IPS-18c (cell line): ENCODE results near the gene PARP2.

Source experiments
- H3K4me3 ChIP-seq: 2 replicates; pipeline ENCODE4 v1.7.0; 2013; ENCODE audit warnings: low read depth, mild to moderate bottlenecking, low read length, moderate library complexity; ENCODE audit not compliant: insufficient read depth
- H3K9me3 ChIP-seq: one replicate; pipeline ENCODE4 v1.6.1; 2013; ENCODE audit warnings: mild to moderate bottlenecking, low read length, moderate library complexity; ENCODE audit not compliant: control insufficient read depth, insufficient read depth

The PARP2 gene, protein sequence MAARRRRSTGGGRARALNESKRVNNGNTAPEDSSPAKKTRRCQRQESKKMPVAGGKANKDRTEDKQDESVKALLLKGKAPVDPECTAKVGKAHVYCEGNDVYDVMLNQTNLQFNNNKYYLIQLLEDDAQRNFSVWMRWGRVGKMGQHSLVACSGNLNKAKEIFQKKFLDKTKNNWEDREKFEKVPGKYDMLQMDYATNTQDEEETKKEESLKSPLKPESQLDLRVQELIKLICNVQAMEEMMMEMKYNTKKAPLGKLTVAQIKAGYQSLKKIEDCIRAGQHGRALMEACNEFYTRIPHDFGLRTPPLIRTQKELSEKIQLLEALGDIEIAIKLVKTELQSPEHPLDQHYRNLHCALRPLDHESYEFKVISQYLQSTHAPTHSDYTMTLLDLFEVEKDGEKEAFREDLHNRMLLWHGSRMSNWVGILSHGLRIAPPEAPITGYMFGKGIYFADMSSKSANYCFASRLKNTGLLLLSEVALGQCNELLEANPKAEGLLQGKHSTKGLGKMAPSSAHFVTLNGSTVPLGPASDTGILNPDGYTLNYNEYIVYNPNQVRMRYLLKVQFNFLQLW

GRCh38 chr14:20343092-20343861 is at the start of gene PARP2:
TSS of gene PARP2 (plus strand) at chr14:20343635. CDS start at chr14:20343642, 7 bp downstream.
- peak within 1 kb of the TSS; percentile 77 for H3K4me3 ChIP-seq
- no peaks in the 10 kb centered on the region for H3K9me3 ChIP-seq

DNA sequence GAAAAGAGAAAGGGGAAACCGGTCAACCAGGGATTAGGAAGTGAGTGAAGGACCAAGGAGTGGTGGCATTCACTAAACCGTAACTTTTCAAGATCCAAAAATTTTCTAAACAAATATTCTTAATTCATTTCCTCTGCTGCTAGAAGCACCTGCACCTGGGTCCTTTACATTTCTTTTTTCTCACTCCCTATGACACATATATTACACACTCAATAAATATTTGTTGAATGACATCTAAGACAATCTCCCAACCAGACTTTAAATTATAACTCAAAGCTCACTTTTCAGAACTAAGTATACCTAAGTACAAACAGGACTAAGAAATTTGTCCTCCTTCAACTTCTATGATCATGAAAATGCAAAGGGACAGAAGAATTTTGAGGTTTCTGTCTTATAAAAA is 48.8 kb upstream of the PARP2 start:
- Histone ChIP-seq H3K9me3 (no peaks in the 10 kb centered on the region), H3K4me3 (no peak overlapping the region)

DNA sequence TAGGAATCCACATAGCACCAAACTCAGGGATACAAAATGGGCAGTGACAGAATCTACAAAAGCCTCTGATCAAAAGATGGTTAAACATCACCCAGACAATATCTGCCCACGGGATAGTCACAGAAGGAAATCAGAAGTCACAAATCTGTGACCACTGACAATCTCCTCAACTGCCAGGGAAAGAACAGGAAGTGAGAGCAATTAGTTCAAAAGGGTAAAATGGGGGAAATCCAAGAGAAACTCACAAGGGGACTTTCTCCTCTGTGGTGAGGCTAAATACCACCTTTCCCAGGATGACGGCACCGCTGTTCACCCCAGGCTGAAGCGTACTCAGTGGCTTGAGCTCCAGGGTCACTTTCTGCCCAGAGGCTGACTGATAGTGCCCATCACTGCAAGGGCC is 48.4 kb upstream of the PARP2 start:
- no peak overlapping the region for H3K4me3 ChIP-seq

GRCh38 chr14:20302042-20302755 is 41.2 kb upstream of the PARP2 start:
- Histone ChIP-seq H3K4me3 (no peak overlapping the region), H3K9me3 (no peaks in the 10 kb centered on the region)

More for the DNA sequence above, 48.4 kb upstream of the PARP2 start:
- no peaks in the 10 kb centered on the region for H3K9me3 ChIP-seq

DNA sequence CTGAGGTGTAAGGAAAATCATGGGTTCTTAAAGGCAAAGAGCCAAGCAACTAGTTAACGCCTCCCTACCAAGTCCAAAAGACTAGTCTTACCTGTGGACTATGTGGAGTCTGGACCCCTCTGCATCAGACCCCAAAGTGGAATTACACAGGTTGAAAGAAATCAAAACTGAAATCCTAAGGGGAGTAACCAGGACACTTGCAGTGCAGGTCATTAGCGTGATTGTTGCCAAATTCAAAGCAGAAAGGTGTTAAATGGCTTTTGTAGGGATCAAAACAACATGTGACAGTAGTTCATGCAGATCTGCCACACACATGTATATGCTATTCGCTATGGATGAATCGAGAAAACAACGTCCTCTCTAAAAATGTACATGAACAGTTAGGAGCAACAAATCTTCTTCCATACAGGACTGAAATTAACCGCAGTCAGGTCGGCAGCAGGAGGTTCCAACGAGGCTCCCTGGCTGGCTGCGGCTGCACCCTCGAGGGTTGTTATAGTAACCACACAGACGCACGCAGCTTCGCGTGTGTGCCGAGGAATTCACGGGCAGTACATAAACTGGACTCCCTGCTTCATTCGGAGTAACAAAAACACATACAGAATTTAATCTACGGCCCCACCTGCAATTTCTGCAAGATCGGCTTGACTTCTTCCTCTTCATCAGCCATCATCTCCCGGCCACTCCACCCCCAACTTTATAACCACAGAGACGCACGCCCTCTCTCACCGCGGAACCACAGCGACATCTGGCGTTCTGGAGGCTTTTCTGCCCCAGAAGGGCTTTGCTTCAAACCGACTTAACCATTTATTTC is 38.0 kb upstream of the PARP2 start, which contains the start of gene TTC5:
TSS of gene TTC5 (minus strand) at position 687 of the 814 bp plus-strand sequence. CDS start at position 673, 14 bp downstream.
- Histone ChIP-seq H3K9me3 (no peaks in the 10 kb centered on the region), H3K4me3 (peak within 1 kb of the TSS; percentile 81)

DNA sequence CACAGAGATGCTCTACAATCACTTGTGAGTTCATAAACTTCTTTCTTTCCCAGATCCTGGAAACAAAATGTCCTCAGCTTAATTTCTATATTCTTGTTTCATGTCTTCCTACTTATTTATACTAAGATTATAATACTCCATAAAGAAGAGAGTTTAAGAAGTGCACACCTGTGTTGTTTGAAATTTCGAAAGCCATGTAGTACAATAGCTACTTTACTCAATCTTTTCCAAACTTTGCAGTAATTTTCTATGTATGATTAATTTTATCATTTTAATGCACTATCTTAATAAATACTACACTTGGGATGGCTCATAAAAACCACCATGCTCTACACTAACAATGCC is 37.4 kb upstream of the PARP2 start:
- no peaks in the 10 kb centered on the region for H3K9me3 ChIP-seq
- H3K4me3 ChIP-seq: no peak overlapping the region

DNA sequence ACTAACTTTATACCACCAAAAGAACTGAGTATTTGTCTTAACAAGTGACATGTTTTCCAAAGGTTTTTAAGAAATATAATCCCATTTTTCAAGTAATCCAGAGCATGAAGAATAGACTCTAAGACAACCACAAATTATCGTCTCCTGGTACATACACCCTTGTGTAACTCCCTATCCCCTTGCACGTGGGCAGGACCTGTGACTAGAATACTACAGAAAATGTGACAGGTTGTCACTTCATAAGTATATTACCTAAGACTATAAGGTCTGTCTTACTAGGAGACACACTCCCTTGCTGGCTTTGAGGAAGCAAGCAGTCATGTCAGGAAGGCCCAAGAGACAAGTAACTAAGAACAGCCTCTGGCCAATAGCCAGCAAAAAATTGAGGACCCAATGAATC is 29.4 kb upstream of the PARP2 start:
- Histone ChIP-seq H3K4me3 (no peak overlapping the region), H3K9me3 (no peaks in the 10 kb centered on the region)

DNA sequence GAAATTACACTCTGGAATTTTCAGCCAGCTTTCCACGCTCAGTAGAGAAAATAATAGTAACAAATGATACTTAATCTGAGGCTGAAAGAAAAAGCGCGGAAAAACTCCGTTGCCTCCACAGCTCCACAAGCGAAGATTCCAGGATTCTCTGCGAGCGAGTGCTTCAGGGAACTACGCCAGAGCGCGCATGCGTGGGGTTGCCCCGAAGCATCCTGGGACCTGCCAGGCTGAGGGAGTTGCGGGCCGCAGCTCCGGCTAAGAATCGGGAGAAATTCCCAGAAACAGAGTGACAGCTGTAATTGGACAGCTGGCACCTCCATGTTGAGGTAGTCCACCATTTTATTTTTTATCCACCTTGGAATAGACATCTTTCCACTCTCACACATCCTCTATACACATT is 25.7 kb upstream of the PARP2 start:
- H3K9me3 ChIP-seq: no peaks in the 10 kb centered on the region
- no peak overlapping the region for H3K4me3 ChIP-seq

DNA sequence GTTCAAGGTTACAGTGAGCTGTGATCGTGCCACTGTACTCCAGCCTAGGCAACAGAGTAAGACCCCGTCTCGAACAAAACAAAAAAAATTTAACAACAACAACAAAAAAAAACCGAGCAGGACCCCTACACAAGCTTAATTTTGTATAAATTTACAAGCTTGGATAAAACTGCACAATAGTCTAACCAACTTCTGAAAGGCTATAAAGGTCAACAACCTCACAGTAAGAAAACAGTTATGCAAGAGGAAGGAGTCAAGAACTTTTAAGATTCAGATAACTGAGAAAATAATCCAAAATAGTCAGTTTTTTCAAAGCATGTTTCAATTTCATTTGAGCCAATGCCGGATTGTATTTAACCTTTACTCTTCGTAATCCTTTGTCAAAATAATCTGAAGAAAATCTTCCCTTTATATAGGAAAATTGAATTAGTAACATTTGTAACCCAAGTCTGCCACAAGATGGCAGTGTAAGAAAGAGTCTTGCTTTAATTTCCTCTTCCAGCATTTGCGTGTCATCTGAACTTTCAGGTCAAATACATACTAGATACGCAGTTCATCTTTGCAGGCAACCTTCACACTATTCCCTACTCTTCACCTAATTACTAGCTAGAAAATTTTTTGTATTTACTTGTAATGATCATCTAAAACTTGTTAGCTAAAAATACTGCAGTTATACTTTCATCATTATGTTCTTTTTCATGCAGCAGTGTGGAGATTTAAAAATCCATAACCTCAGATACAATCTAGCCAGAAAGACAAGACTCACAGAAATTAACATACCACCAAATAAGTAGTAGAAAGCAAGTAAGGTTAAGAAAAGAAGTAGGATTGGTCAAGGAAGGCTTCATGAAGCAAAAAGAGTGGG is 16.2 kb upstream of the PARP2 start:
- H3K4me3 ChIP-seq: no peak overlapping the region
- no peaks in the 10 kb centered on the region for H3K9me3 ChIP-seq

GRCh38 chr14:20328705-20329104 is 14.7 kb upstream of the PARP2 start:
- Histone ChIP-seq H3K4me3 (no peak overlapping the region), H3K9me3 (no peaks in the 10 kb centered on the region)

DNA sequence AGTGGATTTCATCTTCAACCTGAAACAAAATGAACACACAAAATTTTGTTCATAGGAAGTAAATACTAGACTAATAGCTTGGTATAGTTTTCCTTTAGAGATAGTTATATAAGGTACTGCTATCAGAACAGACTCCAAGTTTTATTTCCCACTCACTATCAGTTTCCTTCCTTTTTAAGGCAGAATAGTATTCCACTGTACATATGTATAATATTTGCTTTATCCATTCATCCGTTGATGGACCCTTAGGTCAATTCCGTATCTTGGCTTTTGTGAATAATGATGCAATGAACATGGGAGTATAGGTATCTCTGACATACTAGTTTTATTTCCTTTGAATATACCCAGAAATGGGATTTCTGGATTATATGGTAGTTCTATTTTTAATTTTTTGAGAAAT is 14.1 kb upstream of the PARP2 start:
- Histone ChIP-seq H3K4me3 (no peak overlapping the region), H3K9me3 (no peaks in the 10 kb centered on the region)

DNA sequence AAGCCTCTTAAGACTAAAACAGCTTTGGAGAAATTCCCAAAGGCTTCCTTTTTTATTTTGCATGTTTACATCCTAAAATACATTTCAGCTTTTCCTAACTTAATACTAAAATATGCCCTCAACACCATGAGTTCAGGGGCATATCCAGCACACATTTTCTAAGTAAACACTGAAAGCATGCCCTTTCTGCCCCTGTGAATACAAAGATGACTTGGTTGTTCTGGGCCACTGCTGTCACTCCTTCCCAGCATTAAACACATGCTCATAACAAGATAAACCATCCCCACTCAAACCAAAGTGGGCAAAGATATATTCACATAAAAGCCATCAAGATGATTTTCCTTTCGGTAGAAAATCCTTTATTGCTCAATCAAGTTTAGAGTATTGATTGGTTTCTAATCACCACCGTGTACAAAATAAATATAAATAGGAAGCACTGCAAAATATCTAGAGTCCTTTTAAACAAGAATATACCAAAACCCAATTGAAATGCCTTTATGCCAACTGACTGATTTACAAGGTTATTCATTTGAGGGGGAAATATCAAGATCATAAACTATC is 12.3 kb upstream of the PARP2 start:
- Histone ChIP-seq H3K4me3 (peak overlapping the region; percentile 25; the same call in 1 of the 2 replicates), H3K9me3 (no peaks in the 10 kb centered on the region)

- peak overlapping the region; percentile 82 for H3K4me3 ChIP-seq
- H3K9me3 ChIP-seq: no peaks in the 10 kb centered on the region
Observed at GRCh38 chr14:20332431-20332787, 11.0 kb upstream of the PARP2 start.

DNA sequence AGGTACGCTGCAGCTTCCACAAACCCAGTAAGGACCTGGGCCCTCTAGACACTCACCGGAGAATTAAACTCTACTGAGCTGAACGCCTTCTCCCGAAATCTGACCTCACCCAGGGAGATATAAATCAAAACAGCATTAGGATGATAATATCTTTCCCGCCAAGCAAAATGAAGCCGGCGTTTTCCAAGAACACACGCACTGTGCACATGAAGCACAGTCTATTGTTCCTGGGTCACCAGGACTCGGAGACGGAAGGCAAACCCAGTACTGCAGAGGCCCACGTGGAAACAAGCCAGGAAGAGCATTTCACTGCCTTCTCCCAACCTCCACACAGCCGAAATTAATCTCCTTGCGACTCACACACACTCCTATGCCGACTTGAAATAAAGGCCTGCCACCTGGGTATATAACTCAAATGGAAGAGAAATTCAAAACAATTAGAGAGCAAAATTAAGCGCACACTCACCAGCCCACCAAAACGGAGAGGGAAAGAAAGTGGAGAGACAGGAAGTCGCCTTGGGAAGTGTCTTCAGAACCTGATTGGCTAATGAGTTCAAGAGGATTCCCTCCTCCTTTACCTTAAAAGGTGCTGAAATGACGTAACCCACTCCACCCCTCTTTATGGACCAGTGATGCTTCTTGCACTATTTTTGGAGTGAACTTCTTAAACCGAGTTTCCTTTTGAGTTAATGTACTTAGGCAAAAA is 10.5 kb upstream of the PARP2 start, which contains the start of gene CCNB1IP1:
TSS of gene CCNB1IP1 (minus strand) at position 492 of the 706 bp plus-strand sequence. CDS start 16,756 bp downstream, outside the sequence.
- Histone ChIP-seq H3K9me3 (no peaks in the 10 kb centered on the region), H3K4me3 (peak within 1 kb of the TSS; percentile 82)

- Histone ChIP-seq H3K9me3 (no peaks in the 10 kb centered on the region), H3K4me3 (no peak overlapping the region)
Observed at GRCh38 chr14:20333494-20333841, 10.0 kb upstream of the PARP2 start.
